Measurements from ENCODE around the gene TRIP13. TPM values are rescaled to one million over a fixed set of nuclear protein-coding genes. Genes with fewer than 3 reads are reported as not detected.

Gene TRIP13
- total RNA-seq, 2 donors from 2014 or later: 0.20 to 0.93 TPM

- no peak for DNase-seq (ENCODE audit: low spot score)
These were observed 769 bp upstream of the TRIP13 start for GRCh38 chr5:891837-892393.

GRCh38 chr5:893137-893506 lies 438 bp downstream of the TRIP13 start:
- Histone ChIP-seq H3K27ac (peak overlapping the region in 1 of 2 donors; percentile 89), H3K9me3 (no peaks in the 10 kb centered on the region)
- TF ChIP-seq CTCF (IDR thresholded peaks at IDR 0.05): no peak

More at GRCh38 chr5:891837-892393, 769 bp upstream of the TRIP13 start:
- Histone ChIP-seq H3K4me3 (peak overlapping the region; percentile 82 to 90), H3K27me3 (no peaks in the 10 kb centered on the region), H3K9me3 (no peaks in the 10 kb centered on the region), H3K27ac (peak overlapping the region; percentile 87 to 89), H3K4me1 (peaks cover 0 to 23% of the 10 kb centered on the region in 2 donors), H3K36me3 (peaks cover 35% of the 10 kb centered on the region)
- TF ChIP-seq CTCF (IDR thresholded peaks at IDR 0.05): no peak

GRCh38 chr5:893711-894110 lies 1.0 kb downstream of the TRIP13 start:
- H3K4me3 ChIP-seq: no peak overlapping the region
- TF ChIP-seq CTCF (IDR thresholded peaks at IDR 0.05): no peak
- no peak for DNase-seq (ENCODE audit: low spot score)
- H3K27me3 ChIP-seq: no peaks in the 10 kb centered on the region
- peaks cover 17% of the 10 kb centered on the region for H3K36me3 ChIP-seq
- peaks cover 0 to 23% of the 10 kb centered on the region in 2 donors for H3K4me1 ChIP-seq
- H3K9me3 ChIP-seq: no peaks in the 10 kb centered on the region
- no peak overlapping the region for H3K27ac ChIP-seq

More at GRCh38 chr5:893137-893506, 438 bp downstream of the TRIP13 start:
- Histone ChIP-seq H3K4me3 (peak overlapping the region; percentile 82 to 90), H3K4me1 (peaks cover 0 to 23% of the 10 kb centered on the region in 2 donors), H3K36me3 (peaks cover 23% of the 10 kb centered on the region), H3K27me3 (no peaks in the 10 kb centered on the region)
- no peak for DNase-seq (ENCODE audit: low spot score)

GRCh38 chr5:900781-901180 lies 8.1 kb downstream of the TRIP13 start:
- no peaks in the 10 kb centered on the region for H3K36me3 ChIP-seq
- H3K27ac ChIP-seq: no peak overlapping the region
- no peak for TF ChIP-seq CTCF (IDR thresholded peaks at IDR 0.05)
- no peaks in the 10 kb centered on the region for H3K4me1 ChIP-seq
- H3K4me3 ChIP-seq: no peak overlapping the region
- DNase-seq (ENCODE audit: low spot score): no peak
- no peaks in the 10 kb centered on the region for H3K27me3 ChIP-seq
- H3K9me3 ChIP-seq: no peaks in the 10 kb centered on the region

- no peak overlapping the region for H3K27ac ChIP-seq
These were observed 9.6 kb downstream of the TRIP13 start for GRCh38 chr5:902129-902916.

More at GRCh38 chr5:902129-902916, 9.6 kb downstream of the TRIP13 start:
- Histone ChIP-seq H3K4me1 (no peaks in the 10 kb centered on the region), H3K9me3 (no peaks in the 10 kb centered on the region), H3K27me3 (no peaks in the 10 kb centered on the region), H3K36me3 (no peaks in the 10 kb centered on the region), H3K4me3 (no peak overlapping the region)
- TF ChIP-seq CTCF (IDR thresholded peaks at IDR 0.05): no peak
- no peak for DNase-seq (ENCODE audit: low spot score)
